GM23338 (cell line): Measurements from ENCODE around the gene UBL5. TPM values are rescaled to one million over a fixed set of nuclear protein-coding genes. Genes with fewer than 3 reads are reported as not detected.

Source experiments
- ATAC-seq: fragments of 200-7000 bp; cut with Tn5 transposase; 3 replicates; pipeline ENCODE4 v1.9.1; 2020
- DNase-seq: peaks from one replicate; pipeline ENCODE4 v3.0.0-alpha.2; 2015; ENCODE audit warnings: low spot score
- H2AFZ ChIP-seq: fragments of 200-600 bp; sonication (generic); 2 replicates; pipeline ENCODE4 v1.8.0; 2016; ENCODE audit warnings: antibody characterized with exemption, mild to moderate bottlenecking, moderate library complexity
- H3F3A ChIP-seq: fragments of 200-600 bp; sonication (generic); replicated peaks from 2 replicates; pipeline ENCODE4 v1.8.0; 2017; ENCODE audit warnings: antibody characterized with exemption, mixed run types, low read depth
- H3K27ac ChIP-seq: fragments of 200-600 bp; sonication (generic); 2 replicates; pipeline ENCODE4 v1.6.1; 2016; ENCODE audit warnings: low read depth
- H3K27me3 ChIP-seq: fragments of 200-600 bp; sonication (generic); 2 replicates; pipeline ENCODE4 v1.8.0; 2016; ENCODE audit warnings: mild to moderate bottlenecking, mixed run types, moderate library complexity; ENCODE audit not compliant: insufficient read depth
- H3K36me3 ChIP-seq: fragments of 200-600 bp; sonication (generic); 2 replicates; pipeline ENCODE4 v1.8.0; 2016; ENCODE audit warnings: mild to moderate bottlenecking; ENCODE audit not compliant: insufficient read depth
- H3K4me1 ChIP-seq: fragments of 200-600 bp; sonication (generic); 2 replicates; pipeline ENCODE4 v1.8.0; 2016; ENCODE audit warnings: mild to moderate bottlenecking, moderate library complexity; ENCODE audit not compliant: insufficient read depth
- H3K4me2 ChIP-seq: fragments of 200-600 bp; sonication (generic); 2 replicates; pipeline ENCODE4 v1.7.1; 2017; ENCODE audit warnings: mixed run types
- H3K4me3 ChIP-seq: fragments of 200-600 bp; sonication (generic); 2 replicates; pipeline ENCODE4 v1.6.1; 2016; ENCODE audit warnings: mixed run types
- H3K79me2 ChIP-seq: fragments of 200-600 bp; sonication (generic); replicated peaks from 2 replicates; pipeline ENCODE4 v1.8.0; 2017; ENCODE audit warnings: mild to moderate bottlenecking; ENCODE audit not compliant: insufficient read depth
- H3K9me2 ChIP-seq: fragments of 200-600 bp; sonication (generic); 2 replicates; pipeline ENCODE4 v1.8.0; 2017; ENCODE audit not compliant: insufficient read depth
- H4K20me1 ChIP-seq: fragments of 200-600 bp; sonication (generic); replicated peaks from 2 replicates; pipeline ENCODE4 v1.8.0; 2017; ENCODE audit warnings: mild to moderate bottlenecking; ENCODE audit not compliant: insufficient read depth
- H3K27ac Mint-ChIP-seq: 2 replicates; pipeline ENCODE4 v1.8.0; 2020; ENCODE audit warnings: inconsistent platforms, mild to moderate bottlenecking, moderate library complexity, mixed read lengths
- H3K27me3 Mint-ChIP-seq: 3 replicates; pipeline ENCODE4 v1.8.0; 2022; ENCODE audit warnings: low read depth, mild to moderate bottlenecking, moderate library complexity, mixed read lengths, inconsistent platforms; ENCODE audit not compliant: insufficient read depth, poor library complexity
- H3K36me3 Mint-ChIP-seq: 3 replicates; pipeline ENCODE4 v1.8.0; 2021; ENCODE audit warnings: low read depth, mild to moderate bottlenecking, inconsistent platforms, moderate library complexity, mixed read lengths
- H3K4me1 Mint-ChIP-seq: 3 replicates; pipeline ENCODE4 v1.8.0; 2020; ENCODE audit warnings: mild to moderate bottlenecking, inconsistent platforms, mixed read lengths
- H3K4me3 Mint-ChIP-seq: 3 replicates; pipeline ENCODE4 v1.8.0; 2021; ENCODE audit warnings: moderate library complexity, mild to moderate bottlenecking, inconsistent platforms, mixed read lengths
- H3K9me3 Mint-ChIP-seq: 3 replicates; pipeline ENCODE4 v1.8.0; 2020; ENCODE audit warnings: moderate library complexity, mild to moderate bottlenecking, inconsistent platforms, mixed read lengths
- CREB1 ChIP-seq: fragments of 250-450 bp; sonication (Bioruptor Pico); IDR thresholded peaks from 2 replicates; pipeline ENCODE4 v1.5.0; 2020; ENCODE audit warnings: low read depth, mild to moderate bottlenecking, moderate library complexity
- CTCF ChIP-seq, 2 experiments: fragments of 200-600 bp in 1 of 2; sonication (generic) in 1 of 2; conservative IDR thresholded peaks; 2 replicates each; pipeline versions ENCODE4 v1.5.1 to v1.6.1; 2016 to 2017; ENCODE audit warnings: antibody characterized with exemption in 2 of 2, low read depth in 2 of 2, mild to moderate bottlenecking in 2 of 2, moderate library complexity in 1 of 2
- EZH2 ChIP-seq: fragments of 200-600 bp; sonication (generic); IDR thresholded peaks from one replicate; pipeline ENCODE4 v1.8.0; 2017; ENCODE audit warnings: antibody characterized with exemption, mild to moderate bottlenecking, low read depth; ENCODE audit not compliant: unreplicated experiment
- EZH2phosphoT487 ChIP-seq: fragments of 200-600 bp; sonication (generic); IDR thresholded peaks from one replicate; pipeline ENCODE4 v1.8.1; 2018; ENCODE audit warnings: antibody characterized with exemption; ENCODE audit not compliant: unreplicated experiment
- NANOG ChIP-seq: IDR thresholded peaks from 2 replicates; pipeline ENCODE4 v1.6.1; 2016; ENCODE audit warnings: antibody characterized with exemption, borderline replicate concordance
- REST ChIP-seq: IDR thresholded peaks from one replicate; pipeline ENCODE4 v1.6.1; 2018; ENCODE audit warnings: antibody characterized with exemption; ENCODE audit not compliant: unreplicated experiment
- STAT1 ChIP-seq: IDR thresholded peaks from one replicate; pipeline ENCODE4 v1.6.1; 2016; ENCODE audit warnings: antibody characterized with exemption; ENCODE audit not compliant: unreplicated experiment
- ZNF114 ChIP-seq: fragments of 250-450 bp; sonication (Bioruptor Pico); IDR thresholded peaks from 2 replicates; pipeline ENCODE4 v1.5.0; 2020; ENCODE audit warnings: mild to moderate bottlenecking, moderate library complexity
- ZNF462 ChIP-seq: fragments of 250-450 bp; sonication (Bioruptor Pico); IDR thresholded peaks from 2 replicates; pipeline ENCODE4 v1.5.0; 2020; ENCODE audit warnings: mild to moderate bottlenecking, moderate library complexity
- polyA plus RNA-seq: library from polyadenylated mRNA; unstranded; fragments of >200 nt; fragmentation: Nextera tagmentation; extraction: Ambion mirVana; gene quantifications from 2 replicates; pipeline ENCODE4 v1.2.1, GENCODE V29; 2016
- total RNA-seq: library from RNA; depleted of rRNA; stranded (reverse); fragments of >200 nt; shearing (Covaris generic); gene quantifications from 2 replicates; pipeline ENCODE4 v1.2.3, GENCODE V29; 2014

Gene UBL5
- total and polyA plus RNA-seq, 2 experiments from 2014 or later: 304 to 1,371 TPM

GRCh38 chr19:9797871-9798270 is 29.8 kb upstream of the UBL5 start:
- Histone ChIP-seq H4K20me1 (no peaks in the 10 kb centered on the region), H3K4me3 (no peak overlapping the region), H3K4me2 (no peak overlapping the region), H3K4me1 (peaks cover 10% of the 10 kb centered on the region; the same call in 1 of the 2 replicates), H3K27ac (no peak overlapping the region), H3K27me3 (no peaks in the 10 kb centered on the region), H3F3A (peaks cover 10% of the 10 kb centered on the region), H3K79me2 (peaks cover 8% of the 10 kb centered on the region; the same call in 1 of the 2 replicates), H2AFZ (no peak overlapping the region), H3K9me2 (no peaks in the 10 kb centered on the region), H3K36me3 (peaks cover 4% of the 10 kb centered on the region; the same call in 1 of the 2 replicates)
- Mint-ChIP-seq H3K27ac (no peak overlapping the region), H3K4me3 (no peak overlapping the region), H3K4me1 (peaks cover 7% of the 10 kb centered on the region), H3K36me3 (peaks cover 19% of the 10 kb centered on the region), H3K27me3 (peaks cover 11% of the 10 kb centered on the region), H3K9me3 (peaks cover 5% of the 10 kb centered on the region)
- no peak for TF ChIP-seq ZNF114 (CRISPR knock-in tag)
- no peak for TF ChIP-seq STAT1
- TF ChIP-seq CREB1 (CRISPR knock-in tag): no peak
- ATAC-seq (no peak), DNase-seq (no peak)

GRCh38 chr19:9799162-9799561 is 28.6 kb upstream of the UBL5 start:
- no peak overlapping the region for H3K4me3 Mint-ChIP-seq
- Histone ChIP-seq H3K27ac (no peak overlapping the region), H2AFZ (no peak overlapping the region), H3K4me2 (no peak overlapping the region), H3K4me3 (no peak overlapping the region), H3K36me3 (no peaks in the 10 kb centered on the region), H3K4me1 (no peaks in the 10 kb centered on the region), H3K9me2 (no peaks in the 10 kb centered on the region), H3K79me2 (0 out of 2 replicates have a peak, but pooled peaks cover 2% of the 10 kb centered on the region), H4K20me1 (no peaks in the 10 kb centered on the region; the same call in 1 of the 2 replicates), H3F3A (0 out of 2 replicates have a peak, but pooled peaks cover 7% of the 10 kb centered on the region), H3K27me3 (no peaks in the 10 kb centered on the region)
- DNase-seq (no peak), ATAC-seq (no peak)
- no peaks in the 10 kb centered on the region for H3K9me3 Mint-ChIP-seq
- H3K36me3 Mint-ChIP-seq: peaks cover 9% of the 10 kb centered on the region; the same call in 2 of the 3 replicates
- H3K27me3 Mint-ChIP-seq: peaks cover 8% of the 10 kb centered on the region
- H3K27ac Mint-ChIP-seq: no peak overlapping the region
- no peaks in the 10 kb centered on the region for H3K4me1 Mint-ChIP-seq
- no peak for TF ChIP-seq CREB1 (CRISPR knock-in tag)
- TF ChIP-seq CTCF (conservative IDR thresholded peaks at IDR 0.05; ENCODE audit: low read depth in 2 of 2): no peak
- TF ChIP-seq ZNF462 (CRISPR knock-in tag): no peak
- no peak for TF ChIP-seq REST
- TF ChIP-seq NANOG: no peak
- TF ChIP-seq EZH2phosphoT487: no peak
- TF ChIP-seq EZH2: no peak
- TF ChIP-seq ZNF114 (CRISPR knock-in tag): no peak
